GM23338 (cell line): Measurements from ENCODE around the gene ST3GAL4. TPM values are rescaled to one million over a fixed set of nuclear protein-coding genes. Genes with fewer than 3 reads are reported as not detected.

Experiments used
- ATAC-seq: fragments of 200-7000 bp; cut with Tn5 transposase; 3 replicates; pipeline ENCODE4 v1.9.1; 2020
- DNase-seq: peaks from one replicate; pipeline ENCODE4 v3.0.0-alpha.2; 2015; ENCODE audit warnings: low spot score
- H2AFZ ChIP-seq: fragments of 200-600 bp; sonication (generic); 2 replicates; pipeline ENCODE4 v1.8.0; 2016; ENCODE audit warnings: antibody characterized with exemption, mild to moderate bottlenecking, moderate library complexity
- H3F3A ChIP-seq: fragments of 200-600 bp; sonication (generic); replicated peaks from 2 replicates; pipeline ENCODE4 v1.8.0; 2017; ENCODE audit warnings: antibody characterized with exemption, mixed run types, low read depth
- H3K27ac ChIP-seq: fragments of 200-600 bp; sonication (generic); 2 replicates; pipeline ENCODE4 v1.6.1; 2016; ENCODE audit warnings: low read depth
- H3K27me3 ChIP-seq: fragments of 200-600 bp; sonication (generic); 2 replicates; pipeline ENCODE4 v1.8.0; 2016; ENCODE audit warnings: mild to moderate bottlenecking, mixed run types, moderate library complexity; ENCODE audit not compliant: insufficient read depth
- H3K36me3 ChIP-seq: fragments of 200-600 bp; sonication (generic); 2 replicates; pipeline ENCODE4 v1.8.0; 2016; ENCODE audit warnings: mild to moderate bottlenecking; ENCODE audit not compliant: insufficient read depth
- H3K4me1 ChIP-seq: fragments of 200-600 bp; sonication (generic); 2 replicates; pipeline ENCODE4 v1.8.0; 2016; ENCODE audit warnings: mild to moderate bottlenecking, moderate library complexity; ENCODE audit not compliant: insufficient read depth
- H3K4me2 ChIP-seq: fragments of 200-600 bp; sonication (generic); 2 replicates; pipeline ENCODE4 v1.7.1; 2017; ENCODE audit warnings: mixed run types
- H3K4me3 ChIP-seq: fragments of 200-600 bp; sonication (generic); 2 replicates; pipeline ENCODE4 v1.6.1; 2016; ENCODE audit warnings: mixed run types
- H3K79me2 ChIP-seq: fragments of 200-600 bp; sonication (generic); replicated peaks from 2 replicates; pipeline ENCODE4 v1.8.0; 2017; ENCODE audit warnings: mild to moderate bottlenecking; ENCODE audit not compliant: insufficient read depth
- H3K9me2 ChIP-seq: fragments of 200-600 bp; sonication (generic); 2 replicates; pipeline ENCODE4 v1.8.0; 2017; ENCODE audit not compliant: insufficient read depth
- H4K20me1 ChIP-seq: fragments of 200-600 bp; sonication (generic); replicated peaks from 2 replicates; pipeline ENCODE4 v1.8.0; 2017; ENCODE audit warnings: mild to moderate bottlenecking; ENCODE audit not compliant: insufficient read depth
- H3K27ac Mint-ChIP-seq: 2 replicates; pipeline ENCODE4 v1.8.0; 2020; ENCODE audit warnings: inconsistent platforms, mild to moderate bottlenecking, moderate library complexity, mixed read lengths
- H3K27me3 Mint-ChIP-seq: 3 replicates; pipeline ENCODE4 v1.8.0; 2022; ENCODE audit warnings: low read depth, mild to moderate bottlenecking, moderate library complexity, mixed read lengths, inconsistent platforms; ENCODE audit not compliant: insufficient read depth, poor library complexity
- H3K36me3 Mint-ChIP-seq: 3 replicates; pipeline ENCODE4 v1.8.0; 2021; ENCODE audit warnings: low read depth, mild to moderate bottlenecking, inconsistent platforms, moderate library complexity, mixed read lengths
- H3K4me1 Mint-ChIP-seq: 3 replicates; pipeline ENCODE4 v1.8.0; 2020; ENCODE audit warnings: mild to moderate bottlenecking, inconsistent platforms, mixed read lengths
- H3K4me3 Mint-ChIP-seq: 3 replicates; pipeline ENCODE4 v1.8.0; 2021; ENCODE audit warnings: moderate library complexity, mild to moderate bottlenecking, inconsistent platforms, mixed read lengths
- H3K9me3 Mint-ChIP-seq: 3 replicates; pipeline ENCODE4 v1.8.0; 2020; ENCODE audit warnings: moderate library complexity, mild to moderate bottlenecking, inconsistent platforms, mixed read lengths
- CREB1 ChIP-seq: fragments of 250-450 bp; sonication (Bioruptor Pico); IDR thresholded peaks from 2 replicates; pipeline ENCODE4 v1.5.0; 2020; ENCODE audit warnings: low read depth, mild to moderate bottlenecking, moderate library complexity
- EZH2 ChIP-seq: fragments of 200-600 bp; sonication (generic); IDR thresholded peaks from one replicate; pipeline ENCODE4 v1.8.0; 2017; ENCODE audit warnings: antibody characterized with exemption, mild to moderate bottlenecking, low read depth; ENCODE audit not compliant: unreplicated experiment
- EZH2phosphoT487 ChIP-seq: fragments of 200-600 bp; sonication (generic); IDR thresholded peaks from one replicate; pipeline ENCODE4 v1.8.1; 2018; ENCODE audit warnings: antibody characterized with exemption; ENCODE audit not compliant: unreplicated experiment
- JUNB ChIP-seq: IDR thresholded peaks from one replicate; pipeline ENCODE4 v1.6.1; 2016; ENCODE audit warnings: antibody characterized with exemption; ENCODE audit not compliant: unreplicated experiment
- NANOG ChIP-seq: IDR thresholded peaks from 2 replicates; pipeline ENCODE4 v1.6.1; 2016; ENCODE audit warnings: antibody characterized with exemption, borderline replicate concordance
- POLR2AphosphoS5 ChIP-seq: IDR thresholded peaks from 2 replicates; pipeline ENCODE4 v1.6.1; 2016; ENCODE audit warnings: antibody characterized with exemption, low read depth
- STAT1 ChIP-seq: IDR thresholded peaks from one replicate; pipeline ENCODE4 v1.6.1; 2016; ENCODE audit warnings: antibody characterized with exemption; ENCODE audit not compliant: unreplicated experiment
- ZNF114 ChIP-seq: fragments of 250-450 bp; sonication (Bioruptor Pico); IDR thresholded peaks from 2 replicates; pipeline ENCODE4 v1.5.0; 2020; ENCODE audit warnings: mild to moderate bottlenecking, moderate library complexity
- ZNF331 ChIP-seq: fragments of 250-450 bp; sonication (Bioruptor Pico); IDR thresholded peaks from 2 replicates; pipeline ENCODE4 v1.5.0; 2020; ENCODE audit warnings: low read depth, mild to moderate bottlenecking, moderate library complexity
- polyA plus RNA-seq: library from polyadenylated mRNA; unstranded; fragments of >200 nt; fragmentation: Nextera tagmentation; extraction: Ambion mirVana; gene quantifications from 2 replicates; pipeline ENCODE4 v1.2.1, GENCODE V29; 2016
- total RNA-seq: library from RNA; depleted of rRNA; stranded (reverse); fragments of >200 nt; shearing (Covaris generic); gene quantifications from 2 replicates; pipeline ENCODE4 v1.2.3, GENCODE V29; 2014
- TF ChIP-seq, protein P1 (sequence below), 2 experiments: fragments of 200-600 bp in 1 of 2; sonication (generic) in 1 of 2; conservative IDR thresholded peaks; 2 replicates each; pipeline versions ENCODE4 v1.5.1 to v1.6.1; 2016 to 2017; ENCODE audit warnings: antibody characterized with exemption in 2 of 2, low read depth in 2 of 2, mild to moderate bottlenecking in 2 of 2, moderate library complexity in 1 of 2
- TF ChIP-seq, protein P2 (sequence below): fragments of 250-450 bp; sonication (Bioruptor Pico); IDR thresholded peaks from 2 replicates; pipeline ENCODE4 v1.5.0; 2020; ENCODE audit warnings: mild to moderate bottlenecking, moderate library complexity
- TF ChIP-seq, protein P3 (sequence below): IDR thresholded peaks from 2 replicates; pipeline ENCODE4 v1.6.1; 2016; ENCODE audit warnings: antibody characterized with exemption
- TF ChIP-seq, protein P4 (sequence below): IDR thresholded peaks from one replicate; pipeline ENCODE4 v1.6.1; 2018; ENCODE audit warnings: antibody characterized with exemption; ENCODE audit not compliant: unreplicated experiment

ST3GAL4 gene
- total and polyA plus RNA-seq, 2 experiments from 2014 or later = 10.1 to 28.0 TPM

DNA sequence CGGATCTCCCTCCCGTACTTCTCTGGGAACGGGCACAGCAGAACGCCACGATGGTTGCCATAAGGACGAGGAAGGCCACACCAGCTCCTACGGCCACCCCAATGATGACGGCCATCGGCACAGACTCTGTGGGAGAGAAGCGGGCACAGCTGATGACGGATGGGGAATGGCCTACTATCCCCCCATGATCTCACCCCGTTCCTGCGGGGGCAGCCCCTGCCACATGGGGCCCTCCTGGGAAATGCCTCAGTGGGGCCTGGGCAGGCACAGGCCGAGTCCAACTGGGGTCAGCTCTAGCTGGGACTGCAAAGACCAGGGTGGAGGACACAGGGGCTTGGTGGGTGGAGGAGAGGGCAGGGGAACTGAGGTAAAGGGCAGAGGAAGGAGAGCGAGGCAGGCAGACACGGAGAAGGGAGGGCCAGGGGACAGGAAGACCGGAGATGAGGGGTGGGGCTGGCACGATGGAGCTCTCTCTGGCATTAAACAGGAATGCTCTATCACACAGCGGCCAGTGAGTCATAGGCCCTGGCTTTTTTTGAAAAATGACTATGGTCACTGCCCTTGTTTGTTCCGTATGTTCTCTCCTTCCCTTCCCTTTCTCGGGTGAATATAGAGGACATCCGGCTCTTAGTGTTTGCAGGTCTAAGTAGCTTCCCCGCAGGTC lies 76.0 kb downstream of the ST3GAL4 start:
- Mint-ChIP-seq H3K36me3 (no peaks in the 10 kb centered on the region), H3K9me3 (no peaks in the 10 kb centered on the region), H3K4me3 (no peak overlapping the region), H3K27me3 (peaks cover 22% of the 10 kb centered on the region), H3K27ac (no peak overlapping the region), H3K4me1 (peaks cover 18% of the 10 kb centered on the region)
- Histone ChIP-seq H3K4me1 (peaks cover 17% of the 10 kb centered on the region), H3K4me3 (no peak overlapping the region), H3K36me3 (no peaks in the 10 kb centered on the region), H3K27ac (no peak overlapping the region), H3K79me2 (no peaks in the 10 kb centered on the region), H4K20me1 (no peaks in the 10 kb centered on the region), H3F3A (no peaks in the 10 kb centered on the region), H3K4me2 (no peak overlapping the region), H3K27me3 (no peaks in the 10 kb centered on the region), H3K9me2 (no peaks in the 10 kb centered on the region), H2AFZ (no peak overlapping the region)
- ATAC-seq (no peak), DNase-seq (no peak)
- TF ChIP-seq CREB1 (no peak), ZNF331 (CRISPR knock-in tag) (no peak), NANOG (no peak), JUNB (no peak), POLR2AphosphoS5 (no peak), ZNF114 (no peak), EZH2 (no peak), EZH2phosphoT487 (no peak), STAT1 (no peak)
- TF ChIP-seq, protein P1, sequence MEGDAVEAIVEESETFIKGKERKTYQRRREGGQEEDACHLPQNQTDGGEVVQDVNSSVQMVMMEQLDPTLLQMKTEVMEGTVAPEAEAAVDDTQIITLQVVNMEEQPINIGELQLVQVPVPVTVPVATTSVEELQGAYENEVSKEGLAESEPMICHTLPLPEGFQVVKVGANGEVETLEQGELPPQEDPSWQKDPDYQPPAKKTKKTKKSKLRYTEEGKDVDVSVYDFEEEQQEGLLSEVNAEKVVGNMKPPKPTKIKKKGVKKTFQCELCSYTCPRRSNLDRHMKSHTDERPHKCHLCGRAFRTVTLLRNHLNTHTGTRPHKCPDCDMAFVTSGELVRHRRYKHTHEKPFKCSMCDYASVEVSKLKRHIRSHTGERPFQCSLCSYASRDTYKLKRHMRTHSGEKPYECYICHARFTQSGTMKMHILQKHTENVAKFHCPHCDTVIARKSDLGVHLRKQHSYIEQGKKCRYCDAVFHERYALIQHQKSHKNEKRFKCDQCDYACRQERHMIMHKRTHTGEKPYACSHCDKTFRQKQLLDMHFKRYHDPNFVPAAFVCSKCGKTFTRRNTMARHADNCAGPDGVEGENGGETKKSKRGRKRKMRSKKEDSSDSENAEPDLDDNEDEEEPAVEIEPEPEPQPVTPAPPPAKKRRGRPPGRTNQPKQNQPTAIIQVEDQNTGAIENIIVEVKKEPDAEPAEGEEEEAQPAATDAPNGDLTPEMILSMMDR (conservative IDR thresholded peaks at IDR 0.05; ENCODE audit: low read depth in 2 of 2) = no peak
- TF ChIP-seq, protein P2, sequence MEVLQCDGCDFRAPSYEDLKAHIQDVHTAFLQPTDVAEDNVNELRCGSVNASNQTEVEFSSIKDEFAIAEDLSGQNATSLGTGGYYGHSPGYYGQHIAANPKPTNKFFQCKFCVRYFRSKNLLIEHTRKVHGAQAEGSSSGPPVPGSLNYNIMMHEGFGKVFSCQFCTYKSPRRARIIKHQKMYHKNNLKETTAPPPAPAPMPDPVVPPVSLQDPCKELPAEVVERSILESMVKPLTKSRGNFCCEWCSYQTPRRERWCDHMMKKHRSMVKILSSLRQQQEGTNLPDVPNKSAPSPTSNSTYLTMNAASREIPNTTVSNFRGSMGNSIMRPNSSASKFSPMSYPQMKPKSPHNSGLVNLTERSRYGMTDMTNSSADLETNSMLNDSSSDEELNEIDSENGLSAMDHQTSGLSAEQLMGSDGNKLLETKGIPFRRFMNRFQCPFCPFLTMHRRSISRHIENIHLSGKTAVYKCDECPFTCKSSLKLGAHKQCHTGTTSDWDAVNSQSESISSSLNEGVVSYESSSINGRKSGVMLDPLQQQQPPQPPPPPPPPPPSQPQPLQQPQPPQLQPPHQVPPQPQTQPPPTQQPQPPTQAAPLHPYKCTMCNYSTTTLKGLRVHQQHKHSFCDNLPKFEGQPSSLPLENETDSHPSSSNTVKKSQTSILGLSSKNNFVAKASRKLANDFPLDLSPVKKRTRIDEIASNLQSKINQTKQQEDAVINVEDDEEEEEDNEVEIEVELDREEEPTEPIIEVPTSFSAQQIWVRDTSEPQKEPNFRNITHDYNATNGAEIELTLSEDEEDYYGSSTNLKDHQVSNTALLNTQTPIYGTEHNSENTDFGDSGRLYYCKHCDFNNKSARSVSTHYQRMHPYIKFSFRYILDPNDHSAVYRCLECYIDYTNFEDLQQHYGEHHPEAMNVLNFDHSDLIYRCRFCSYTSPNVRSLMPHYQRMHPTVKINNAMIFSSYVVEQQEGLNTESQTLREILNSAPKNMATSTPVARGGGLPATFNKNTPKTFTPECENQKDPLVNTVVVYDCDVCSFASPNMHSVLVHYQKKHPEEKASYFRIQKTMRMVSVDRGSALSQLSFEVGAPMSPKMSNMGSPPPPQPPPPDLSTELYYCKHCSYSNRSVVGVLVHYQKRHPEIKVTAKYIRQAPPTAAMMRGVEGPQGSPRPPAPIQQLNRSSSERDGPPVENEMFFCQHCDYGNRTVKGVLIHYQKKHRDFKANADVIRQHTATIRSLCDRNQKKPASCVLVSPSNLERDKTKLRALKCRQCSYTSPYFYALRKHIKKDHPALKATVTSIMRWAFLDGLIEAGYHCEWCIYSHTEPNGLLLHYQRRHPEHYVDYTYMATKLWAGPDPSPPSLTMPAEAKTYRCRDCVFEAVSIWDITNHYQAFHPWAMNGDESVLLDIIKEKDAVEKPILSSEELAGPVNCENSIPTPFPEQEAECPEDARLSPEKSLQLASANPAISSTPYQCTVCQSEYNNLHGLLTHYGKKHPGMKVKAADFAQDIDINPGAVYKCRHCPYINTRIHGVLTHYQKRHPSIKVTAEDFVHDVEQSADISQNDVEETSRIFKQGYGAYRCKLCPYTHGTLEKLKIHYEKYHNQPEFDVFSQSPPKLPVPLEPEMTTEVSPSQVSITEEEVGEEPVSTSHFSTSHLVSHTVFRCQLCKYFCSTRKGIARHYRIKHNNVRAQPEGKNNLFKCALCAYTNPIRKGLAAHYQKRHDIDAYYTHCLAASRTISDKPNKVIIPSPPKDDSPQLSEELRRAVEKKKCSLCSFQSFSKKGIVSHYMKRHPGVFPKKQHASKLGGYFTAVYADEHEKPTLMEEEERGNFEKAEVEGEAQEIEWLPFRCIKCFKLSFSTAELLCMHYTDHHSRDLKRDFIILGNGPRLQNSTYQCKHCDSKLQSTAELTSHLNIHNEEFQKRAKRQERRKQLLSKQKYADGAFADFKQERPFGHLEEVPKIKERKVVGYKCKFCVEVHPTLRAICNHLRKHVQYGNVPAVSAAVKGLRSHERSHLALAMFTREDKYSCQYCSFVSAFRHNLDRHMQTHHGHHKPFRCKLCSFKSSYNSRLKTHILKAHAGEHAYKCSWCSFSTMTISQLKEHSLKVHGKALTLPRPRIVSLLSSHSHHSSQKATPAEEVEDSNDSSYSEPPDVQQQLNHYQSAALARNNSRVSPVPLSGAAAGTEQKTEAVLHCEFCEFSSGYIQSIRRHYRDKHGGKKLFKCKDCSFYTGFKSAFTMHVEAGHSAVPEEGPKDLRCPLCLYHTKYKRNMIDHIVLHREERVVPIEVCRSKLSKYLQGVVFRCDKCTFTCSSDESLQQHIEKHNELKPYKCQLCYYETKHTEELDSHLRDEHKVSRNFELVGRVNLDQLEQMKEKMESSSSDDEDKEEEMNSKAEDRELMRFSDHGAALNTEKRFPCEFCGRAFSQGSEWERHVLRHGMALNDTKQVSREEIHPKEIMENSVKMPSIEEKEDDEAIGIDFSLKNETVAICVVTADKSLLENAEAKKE (CRISPR knock-in tag) = no peak
- TF ChIP-seq, protein P3, sequence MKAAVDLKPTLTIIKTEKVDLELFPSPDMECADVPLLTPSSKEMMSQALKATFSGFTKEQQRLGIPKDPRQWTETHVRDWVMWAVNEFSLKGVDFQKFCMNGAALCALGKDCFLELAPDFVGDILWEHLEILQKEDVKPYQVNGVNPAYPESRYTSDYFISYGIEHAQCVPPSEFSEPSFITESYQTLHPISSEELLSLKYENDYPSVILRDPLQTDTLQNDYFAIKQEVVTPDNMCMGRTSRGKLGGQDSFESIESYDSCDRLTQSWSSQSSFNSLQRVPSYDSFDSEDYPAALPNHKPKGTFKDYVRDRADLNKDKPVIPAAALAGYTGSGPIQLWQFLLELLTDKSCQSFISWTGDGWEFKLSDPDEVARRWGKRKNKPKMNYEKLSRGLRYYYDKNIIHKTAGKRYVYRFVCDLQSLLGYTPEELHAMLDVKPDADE = no peak
- TF ChIP-seq, protein P4, sequence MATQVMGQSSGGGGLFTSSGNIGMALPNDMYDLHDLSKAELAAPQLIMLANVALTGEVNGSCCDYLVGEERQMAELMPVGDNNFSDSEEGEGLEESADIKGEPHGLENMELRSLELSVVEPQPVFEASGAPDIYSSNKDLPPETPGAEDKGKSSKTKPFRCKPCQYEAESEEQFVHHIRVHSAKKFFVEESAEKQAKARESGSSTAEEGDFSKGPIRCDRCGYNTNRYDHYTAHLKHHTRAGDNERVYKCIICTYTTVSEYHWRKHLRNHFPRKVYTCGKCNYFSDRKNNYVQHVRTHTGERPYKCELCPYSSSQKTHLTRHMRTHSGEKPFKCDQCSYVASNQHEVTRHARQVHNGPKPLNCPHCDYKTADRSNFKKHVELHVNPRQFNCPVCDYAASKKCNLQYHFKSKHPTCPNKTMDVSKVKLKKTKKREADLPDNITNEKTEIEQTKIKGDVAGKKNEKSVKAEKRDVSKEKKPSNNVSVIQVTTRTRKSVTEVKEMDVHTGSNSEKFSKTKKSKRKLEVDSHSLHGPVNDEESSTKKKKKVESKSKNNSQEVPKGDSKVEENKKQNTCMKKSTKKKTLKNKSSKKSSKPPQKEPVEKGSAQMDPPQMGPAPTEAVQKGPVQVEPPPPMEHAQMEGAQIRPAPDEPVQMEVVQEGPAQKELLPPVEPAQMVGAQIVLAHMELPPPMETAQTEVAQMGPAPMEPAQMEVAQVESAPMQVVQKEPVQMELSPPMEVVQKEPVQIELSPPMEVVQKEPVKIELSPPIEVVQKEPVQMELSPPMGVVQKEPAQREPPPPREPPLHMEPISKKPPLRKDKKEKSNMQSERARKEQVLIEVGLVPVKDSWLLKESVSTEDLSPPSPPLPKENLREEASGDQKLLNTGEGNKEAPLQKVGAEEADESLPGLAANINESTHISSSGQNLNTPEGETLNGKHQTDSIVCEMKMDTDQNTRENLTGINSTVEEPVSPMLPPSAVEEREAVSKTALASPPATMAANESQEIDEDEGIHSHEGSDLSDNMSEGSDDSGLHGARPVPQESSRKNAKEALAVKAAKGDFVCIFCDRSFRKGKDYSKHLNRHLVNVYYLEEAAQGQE = no peak
